Testis (tissue), 2 donors: ENCODE results near the gene CRB1.

Source experiments
- CTCF ChIP-seq, 3 experiments: fragments of 450-650 bp in 2 of 3; fragments of 200-600 bp in 1 of 3; sonication (generic) in 1 of 3; IDR thresholded peaks; one replicate each; pipeline ENCODE4 v1.5.1; 2016 to 2019; ENCODE audit warnings: antibody characterized with exemption in 3 of 3, mild to moderate bottlenecking in 2 of 3, moderate library complexity in 1 of 3
- POLR2A ChIP-seq: fragments of 450-650 bp; IDR thresholded peaks from one replicate; pipeline ENCODE4 v1.6.1; 2017; ENCODE audit warnings: antibody characterized with exemption, mild to moderate bottlenecking, moderate library complexity

GRCh38 chr1:197302775-197303174, 34.7 kb downstream of the CRB1 start:
- TF ChIP-seq CTCF (IDR thresholded peaks at IDR 0.05) (no peak), POLR2A (no peak)
